Endothelial cell of umbilical vein (primary cell): ENCODE data around the gene CCNK. TPM values are rescaled to one million over a fixed set of nuclear protein-coding genes. Genes with fewer than 3 reads are reported as not detected.

ENCODE experiments used
- BruUV-seq: library from RNA; stranded (reverse); fragments of 400-500 nt; replicated peaks from 2 replicates; lab custom pipeline; 2021; lab: Mats Ljungman, UMichigan
- CTCF ChIA-PET: fragments of 300-600, 350-600 bp; sonication (Branson Sonifier 250); formaldehyde crosslinking; loops from one replicate; lab custom pipeline; 2021; ENCODE audit warnings: antibody characterized with exemption, inconsistent platforms; lab: Charles Lee
- POLR2A ChIA-PET: fragments of 300-600, 350-600 bp; sonication (Branson Sonifier 250); formaldehyde crosslinking; loops from one replicate; lab custom pipeline; 2021; ENCODE audit warnings: antibody characterized with exemption, inconsistent platforms; lab: Charles Lee
- DNase-seq: peaks from one replicate; pipeline ENCODE4 v3.0.0-alpha.2; 2011; ENCODE audit warnings: low read depth, low spot score
- FAIRE-seq: peaks from 2 replicates; lab custom pipeline; 2011; peaks lifted over from hg19 to GRCh38; lab: Jason Lieb, UNC
- H2AFZ ChIP-seq: 2 replicates; pipeline ENCODE4 v1.6.0; 2012; ENCODE audit warnings: low read depth, low read length, control low read depth, inconsistent platforms
- H3K27ac ChIP-seq: 2 replicates; pipeline ENCODE4 v1.5.1; 2011; ENCODE audit warnings: low read depth, mild to moderate bottlenecking, control low read depth, low read length, moderate library complexity; ENCODE audit not compliant: insufficient read depth
- H3K27me3 ChIP-seq, 2 experiments: 2 replicates each; pipeline versions ENCODE4 v1.6.0 to v1.6.1; 2011; ENCODE audit warnings: low read length in 2 of 2, mixed read lengths in 1 of 2; ENCODE audit not compliant: control insufficient read depth in 2 of 2, insufficient read depth in 2 of 2
- H3K36me3 ChIP-seq, 2 experiments: 2 replicates in 1 of 2; 3 replicates in 1 of 2; pipeline ENCODE4 v1.5.1; 2011; ENCODE audit warnings: low read length in 2 of 2, mild to moderate bottlenecking in 1 of 2, moderate library complexity in 1 of 2; ENCODE audit not compliant: control insufficient read depth in 2 of 2, insufficient read depth in 2 of 2; ENCODE audit errors: extremely low read depth in 1 of 2
- H3K4me1 ChIP-seq: 3 replicates; pipeline ENCODE4 v1.5.1; 2011; ENCODE audit warnings: mild to moderate bottlenecking, low read length; ENCODE audit not compliant: control insufficient read depth, insufficient read depth; ENCODE audit errors: extremely low read depth
- H3K4me2 ChIP-seq: 2 replicates; pipeline ENCODE4 v1.6.1; 2011; ENCODE audit warnings: low read length, control low read depth, mixed read lengths; ENCODE audit not compliant: insufficient read depth
- H3K4me3 ChIP-seq, 3 experiments: fragments of 200-600 bp in 1 of 3; sonication (generic), shearing (Covaris generic) in 1 of 3; replicated peaks in 1 of 3; 2 replicates each; pipeline ENCODE4 v1.5.1; 2011 to 2016; ENCODE audit warnings: control low read depth in 3 of 3, low read length in 3 of 3, mild to moderate bottlenecking in 2 of 3, inconsistent platforms in 1 of 3, low read depth in 1 of 3, moderate library complexity in 1 of 3; ENCODE audit not compliant: insufficient read depth in 1 of 3
- H3K79me2 ChIP-seq: 2 replicates; pipeline ENCODE4 v1.6.0; 2012; ENCODE audit warnings: low read length, inconsistent platforms; ENCODE audit not compliant: control insufficient read depth, insufficient read depth
- H3K9ac ChIP-seq: replicated peaks from 2 replicates; pipeline ENCODE3; 2011; ENCODE audit warnings: low read length, control low read depth; ENCODE audit not compliant: insufficient read depth; ENCODE audit errors: extremely low read depth
- H3K9me1 ChIP-seq: replicated peaks from 3 replicates; pipeline ENCODE4 v1.6.0; 2011; ENCODE audit warnings: mild to moderate bottlenecking, low read length; ENCODE audit not compliant: control insufficient read depth, insufficient read depth; ENCODE audit errors: extremely low read depth
- H3K9me3 ChIP-seq: replicated peaks from 2 replicates; pipeline ENCODE4 v1.5.1; 2012; ENCODE audit warnings: low read length, inconsistent platforms; ENCODE audit not compliant: control insufficient read depth, insufficient read depth
- H4K20me1 ChIP-seq: replicated peaks from 2 replicates; pipeline ENCODE3; 2011; ENCODE audit warnings: mild to moderate bottlenecking, low read length; ENCODE audit not compliant: control insufficient read depth, insufficient read depth; ENCODE audit errors: extremely low read depth
- CTCF ChIP-seq, 2 donors: IDR thresholded peaks; 1 replicate in 1 of 2; 2 replicates in 1 of 2; pipeline ENCODE4 v1.5.1; 2011; ENCODE audit warnings: low read length in 2 of 2, mild to moderate bottlenecking in 2 of 2, moderate library complexity in 2 of 2, control low read depth in 1 of 2, inconsistent platforms in 1 of 2, low read depth in 1 of 2; ENCODE audit not compliant: insufficient read depth in 1 of 2; ENCODE audit errors: extremely low read depth in 1 of 2
- EZH2 ChIP-seq: IDR thresholded peaks from 2 replicates; pipeline ENCODE4 v1.6.1; 2012; ENCODE audit warnings: borderline replicate concordance, low read depth, mild to moderate bottlenecking, moderate library complexity, low read length, inconsistent platforms; ENCODE audit not compliant: severe bottlenecking
- FOS ChIP-seq: IDR thresholded peaks from 2 replicates; pipeline ENCODE4 v1.6.1; 2011; ENCODE audit warnings: mild to moderate bottlenecking, low read length, moderate library complexity, borderline replicate concordance; ENCODE audit not compliant: insufficient read depth
- GATA2 ChIP-seq: IDR thresholded peaks from 2 replicates; pipeline ENCODE4 v1.7.0; 2011; ENCODE audit warnings: low read depth, mild to moderate bottlenecking, moderate library complexity, mixed read lengths, low read length; ENCODE audit not compliant: insufficient read length, insufficient read depth
- JUN ChIP-seq: IDR thresholded peaks from 2 replicates; pipeline ENCODE4 v1.6.1; 2011; ENCODE audit warnings: borderline replicate concordance, low read depth; ENCODE audit not compliant: insufficient read length, insufficient read depth
- MAX ChIP-seq: IDR thresholded peaks from 2 replicates; pipeline ENCODE4 v1.6.1; 2011; ENCODE audit not compliant: insufficient read depth, insufficient read length
- MYC ChIP-seq: IDR thresholded peaks from one replicate; pipeline ENCODE4 v1.6.1; 2011; ENCODE audit warnings: mild to moderate bottlenecking, low read depth, low read length
- POLR2A ChIP-seq: IDR thresholded peaks from 2 replicates; pipeline ENCODE4 v1.6.1; 2012; ENCODE audit warnings: low read depth, mild to moderate bottlenecking, control low read depth, low read length
- POLR2AphosphoS5 ChIP-seq: IDR thresholded peaks from 2 replicates; pipeline ENCODE4 v1.6.1; 2012; ENCODE audit warnings: low read depth, mild to moderate bottlenecking, control low read depth, low read length, moderate library complexity; ENCODE audit not compliant: insufficient read depth
- dilution Hi-C: fragments of 300-500 bp; cut with MboI; formaldehyde crosslinking; loops from one replicate; pipeline ENCODE4 v1.15.0; 2019; ENCODE audit warnings: low sequenced_read_pairs; ENCODE audit not compliant: extremely low pct_ligation_motif_present
- intact Hi-C: fragments of 100-400 bp; cut with micrococcal nuclease; formaldehyde crosslinking; loops from one replicate; pipeline ENCODE4 v1.10.0; 2022
- polyA plus RNA-seq, 4 experiments: library from polyadenylated mRNA; depleted of rRNA in 3 of 4; stranded (reverse) in 3 of 4; unstranded in 1 of 4; fragments of >200 nt; gene quantifications; 2 replicates each; pipeline versions ENCODE4 v1.2.1 to v1.2.3, GENCODE V29; 2011 to 2012; ENCODE audit warnings: missing spikeins in 1 of 4
- total RNA-seq: library from RNA; stranded (reverse); gene quantifications from 2 replicates; pipeline ENCODE4 v1.2.3, GENCODE V29; 2021

Gene CCNK
- total and polyA plus RNA-seq, 2 donors (not counting 3 experiments of a cell fraction or from before 2014, with no cell fraction given): 11.9 to 59.3 TPM

- Histone ChIP-seq H3K79me2 (peaks cover 90% of the 10 kb centered on the region), H3K9me3 (no peaks in the 10 kb centered on the region), H3K4me3 (no peak overlapping the region), H3K4me2 (no peak overlapping the region), H3K9me1 (no peaks in the 10 kb centered on the region), H2AFZ (no peak overlapping the region), H3K27ac (no peak overlapping the region), H3K4me1 (peaks cover 23% of the 10 kb centered on the region), H3K9ac (no peak overlapping the region), H3K36me3 (no peaks in the 10 kb centered on the region), H3K27me3 (no peaks in the 10 kb centered on the region), H4K20me1 (peaks cover 3% of the 10 kb centered on the region)
- BruUV-seq: no TSS peak
- dilution Hi-C loops (no loop called here), intact Hi-C loops (no loop called here)
- no peak for TF ChIP-seq POLR2AphosphoS5
- FAIRE-seq (no peak), DNase-seq (no peak)
- ChIA-PET CTCF (no interaction called here), POLR2A (no interaction called here)
Observed at GRCh38 chr14:99473458-99473857, 7.8 kb upstream of the CCNK start.

- H3K27me3 ChIP-seq: no peaks in the 10 kb centered on the region
- no peak overlapping the region for H3K27ac ChIP-seq
- H3K79me2 ChIP-seq: peaks cover 94% of the 10 kb centered on the region
- H3K4me1 ChIP-seq: peaks cover 15% of the 10 kb centered on the region
- H3K4me2 ChIP-seq: no peak overlapping the region
- DNase-seq (no peak), FAIRE-seq (no peak)
- peaks cover 3% of the 10 kb centered on the region for H4K20me1 ChIP-seq
- intact Hi-C loops: no loop called here
- dilution Hi-C loops: no loop called here
- no TSS peak for BruUV-seq
- CTCF ChIA-PET: interaction anchor here (1.2 kb wide), 1 partner anchor 59 kb away, joined by 4 read pairs; no protein-coding TSS in a partner anchor
- H3K9me3 ChIP-seq: no peaks in the 10 kb centered on the region
- H3K36me3 ChIP-seq: no peaks in the 10 kb centered on the region
- no peak overlapping the region for H3K4me3 ChIP-seq
- no peak overlapping the region for H2AFZ ChIP-seq
- POLR2A ChIA-PET: no interaction called here
- no peaks in the 10 kb centered on the region for H3K9me1 ChIP-seq
- TF ChIP-seq EZH2: no peak
- TF ChIP-seq CTCF (IDR thresholded peaks at IDR 0.05; ENCODE audit: extremely low read depth in 1 of 2, insufficient read depth in 1 of 2, low read depth in 1 of 2, low read length in 2 of 2): no peak
- TF ChIP-seq FOS: no peak
- TF ChIP-seq JUN: no peak
- no peak for TF ChIP-seq GATA2
- no peak for TF ChIP-seq MAX
- no peak for TF ChIP-seq POLR2A
- no peak for TF ChIP-seq MYC
- TF ChIP-seq POLR2AphosphoS5: no peak
- no peak overlapping the region for H3K9ac ChIP-seq
Observed at GRCh38 chr14:99475179-99475578, 6.0 kb upstream of the CCNK start.
